ENCODE data around the gene OR2T27. TPM values are rescaled to one million over a fixed set of nuclear protein-coding genes. Genes with fewer than 3 reads are reported as not detected.
A peak's percentile ranks its signal among the peaks of the same experiment; 100 is the strongest.
"Not testable (repeated sequence)": the region's sequence is repeated elsewhere in the genome, so short reads cannot be mapped to it uniquely, and the experiment has no call there.

The OR2T27 gene
- polyA plus RNA-seq, 6 donors from 2014 or later = not detected

GRCh38 chr1:248681651-248682050, 26.3 kb upstream of the OR2T27 start:
- ATAC-seq (ENCODE audit: low read depth in 2 of 2) (no peak), DNase-seq (no peak)
- Mint-ChIP-seq H3K9me3 (no peaks in the 10 kb centered on the region), H3K4me1 (peaks cover under 1 to 4% (median 2%) of the 10 kb centered on the region in 3 donors), H3K27ac (no peak overlapping the region), H3K4me3 (no peak overlapping the region), H3K36me3 (no peaks in the 10 kb centered on the region), H3K27me3 (peaks cover 0 to 17% (median 10%) of the 10 kb centered on the region in 3 donors)

- Mint-ChIP-seq H3K9me3 (peaks cover 0 to 8% (median 7%) of the 10 kb centered on the region in 7 donors), H3K27ac (no peak overlapping the region), H3K4me1 (no peaks in the 10 kb centered on the region), H3K4me3 (no peak overlapping the region), H3K36me3 (no peaks in the 10 kb centered on the region), H3K27me3 (no peaks in the 10 kb centered on the region)
- ATAC-seq (ENCODE audit: low read depth in 2 of 2) (no peak), DNase-seq (no peak)
These were observed 14.7 kb upstream of the OR2T27 start for GRCh38 chr1:248670003-248670402.

GRCh38 chr1:248663453-248664328, 8.4 kb upstream of the OR2T27 start:
- ATAC-seq (ENCODE audit: low read depth in 2 of 2) (peak; percentile 98), DNase-seq (peak; percentile 60)
- not testable (repeated sequence) for H3K36me3 Mint-ChIP-seq, H3K27me3 Mint-ChIP-seq, H3K9me3 Mint-ChIP-seq
- peak overlapping the region; percentile 85 to 97 (median 93) for H3K27ac Mint-ChIP-seq
- peaks cover 14 to 42% (median 37%) of the 10 kb centered on the region in 3 donors for H3K4me1 Mint-ChIP-seq
- peak overlapping the region in 7 of 8 donors; percentile 4 to 65 (median 53) for H3K4me3 Mint-ChIP-seq

- ATAC-seq (ENCODE audit: low read depth in 2 of 2) = not testable (repeated sequence)
These were observed 1.5 kb upstream of the OR2T27 start for GRCh38 chr1:248656797-248657196.

GRCh38 chr1:248648770-248649536, 6.4 kb downstream of the OR2T27 start:
- H3K9me3 Mint-ChIP-seq; H3K4me3 Mint-ChIP-seq; ATAC-seq (ENCODE audit: low read depth in 2 of 2); H3K27ac Mint-ChIP-seq; H3K36me3 Mint-ChIP-seq; H3K27me3 Mint-ChIP-seq; DNase-seq: not testable (repeated sequence)
- peaks cover 6 to 15% (median 7%) of the 10 kb centered on the region in 3 donors for H3K4me1 Mint-ChIP-seq

More at GRCh38 chr1:248656797-248657196, 1.5 kb upstream of the OR2T27 start:
- not testable (repeated sequence) for H3K27me3 Mint-ChIP-seq, H3K36me3 Mint-ChIP-seq, H3K9me3 Mint-ChIP-seq, H3K27ac Mint-ChIP-seq, H3K4me3 Mint-ChIP-seq, DNase-seq
- peaks cover 0 to 24% (median 20%) of the 10 kb centered on the region in 3 donors for H3K4me1 Mint-ChIP-seq

- not testable (repeated sequence) for H3K9me3 Mint-ChIP-seq; H3K27me3 Mint-ChIP-seq; H3K36me3 Mint-ChIP-seq; ATAC-seq (ENCODE audit: low read depth in 2 of 2); DNase-seq
- Mint-ChIP-seq H3K4me1 (peaks cover 6 to 17% (median 7%) of the 10 kb centered on the region in 3 donors), H3K27ac (peak within 1 kb of the TSS in 3 of 6 donors; percentile 46 to 70 (median 47)), H3K4me3 (peak within 1 kb of the TSS in 4 of 8 donors; percentile 25 to 64 (median 61))
These were observed 10.2 kb downstream of the OR2T27 start, which contains the start of gene OR2T35 for GRCh38 chr1:248645178-248645577. Gene OR2T35, minus strand, starts transcription at chr1:248645278. Its CDS starts 6,020 bp downstream, at chr1:248639258.

GRCh38 chr1:248642971-248643651, 12.2 kb downstream of the OR2T27 start:
- not testable (repeated sequence) for H3K9me3 Mint-ChIP-seq, H3K36me3 Mint-ChIP-seq, H3K4me3 Mint-ChIP-seq, H3K27me3 Mint-ChIP-seq, DNase-seq
- peaks cover 6 to 17% (median 7%) of the 10 kb centered on the region in 3 donors for H3K4me1 Mint-ChIP-seq
- ATAC-seq (ENCODE audit: low read depth in 2 of 2) = peak; percentile 93
- peak overlapping the region in 2 of 6 donors; percentile 57 to 67 for H3K27ac Mint-ChIP-seq

- Mint-ChIP-seq H3K4me1 (peaks cover 6 to 15% (median 7%) of the 10 kb centered on the region in 3 donors), H3K27ac (peak overlapping the region in 1 of 6 donors; percentile 44), H3K4me3 (peak overlapping the region in 1 of 8 donors; percentile 22)
- not testable (repeated sequence) for H3K9me3 Mint-ChIP-seq; ATAC-seq (ENCODE audit: low read depth in 2 of 2); DNase-seq; H3K27me3 Mint-ChIP-seq; H3K36me3 Mint-ChIP-seq
These were observed 13.7 kb downstream of the OR2T27 start for GRCh38 chr1:248641583-248641982.

- not testable (repeated sequence) for DNase-seq; ATAC-seq (ENCODE audit: low read depth in 2 of 2); H3K9me3 Mint-ChIP-seq; H3K36me3 Mint-ChIP-seq; H3K27me3 Mint-ChIP-seq; H3K27ac Mint-ChIP-seq; H3K4me3 Mint-ChIP-seq
- peaks cover 6 to 13% (median 7%) of the 10 kb centered on the region in 3 donors for H3K4me1 Mint-ChIP-seq
These were observed 14.4 kb downstream of the OR2T27 start for GRCh38 chr1:248640906-248641305.

GRCh38 chr1:248639652-248640051, 15.7 kb downstream of the OR2T27 start:
- not testable (repeated sequence) for H3K4me3 Mint-ChIP-seq; H3K27me3 Mint-ChIP-seq; H3K4me1 Mint-ChIP-seq; ATAC-seq (ENCODE audit: low read depth in 2 of 2); DNase-seq; H3K9me3 Mint-ChIP-seq; H3K36me3 Mint-ChIP-seq; H3K27ac Mint-ChIP-seq

- not testable (repeated sequence) for H3K4me1 Mint-ChIP-seq; DNase-seq; H3K9me3 Mint-ChIP-seq; H3K27ac Mint-ChIP-seq; H3K36me3 Mint-ChIP-seq; ATAC-seq (ENCODE audit: low read depth in 2 of 2); H3K4me3 Mint-ChIP-seq; H3K27me3 Mint-ChIP-seq
These were observed 18.7 kb downstream of the OR2T27 start for GRCh38 chr1:248636612-248637011.

GRCh38 chr1:248634991-248635390, 20.3 kb downstream of the OR2T27 start, which contains the start of gene OR2T11:
Gene OR2T11, minus strand, starts transcription at chr1:248635091. Its CDS starts 7,963 bp downstream, at chr1:248627128.
- H3K27ac Mint-ChIP-seq; DNase-seq; H3K36me3 Mint-ChIP-seq; H3K9me3 Mint-ChIP-seq; H3K4me3 Mint-ChIP-seq; H3K4me1 Mint-ChIP-seq; ATAC-seq (ENCODE audit: low read depth in 2 of 2); H3K27me3 Mint-ChIP-seq: not testable (repeated sequence)
